ENCODE measurements around the gene TLX2. TPM values are rescaled to one million over a fixed set of nuclear protein-coding genes. Genes with fewer than 3 reads are reported as not detected.

Gene TLX2
- total and polyA plus RNA-seq, 2 experiments from 2014 or later: 0.16 to 0.21 TPM

GRCh38 chr2:74488643-74489481 lies 25.4 kb upstream of the TLX2 start (continued):
- TF ChIP-seq REST (IDR thresholded peaks at IDR 0.05; ENCODE audit: unreplicated experiment) (no peak), POLR2AphosphoS5 (IDR thresholded peaks at IDR 0.05; ENCODE audit: low read depth) (no peak), CREB1 (CRISPR knock-in tag; IDR thresholded peaks at IDR 0.05; ENCODE audit: low read depth) (no peak), EZH2phosphoT487 (IDR thresholded peaks at IDR 0.05; ENCODE audit: unreplicated experiment) (no peak)

GRCh38 chr2:74489906-74490305 lies 24.3 kb upstream of the TLX2 start:
- peaks cover 6% of the 10 kb centered on the region for H3K27me3 Mint-ChIP-seq (ENCODE audit: insufficient read depth, low read depth, poor library complexity)
- Histone ChIP-seq H3K4me3 (no peak overlapping the region), H3K79me2 (replicated peaks; ENCODE audit: insufficient read depth) (no peaks in the 10 kb centered on the region), H3K9me2 (ENCODE audit: insufficient read depth) (no peaks in the 10 kb centered on the region), H3K4me2 (no peak overlapping the region), H3K27ac (ENCODE audit: low read depth) (no peak overlapping the region), H3K36me3 (ENCODE audit: insufficient read depth) (peaks cover 5% of the 10 kb centered on the region; the same call in 1 of the 2 replicates), H3K4me1 (ENCODE audit: insufficient read depth) (no peaks in the 10 kb centered on the region), H2AFZ (no peak overlapping the region), H4K20me1 (replicated peaks; ENCODE audit: insufficient read depth) (no peaks in the 10 kb centered on the region), H3F3A (replicated peaks; ENCODE audit: low read depth) (no peaks in the 10 kb centered on the region), H3K27me3 (ENCODE audit: insufficient read depth) (peaks cover 9% of the 10 kb centered on the region)
- DNase-seq (ENCODE audit: low spot score) (no peak), ATAC-seq (no peak)
- no peaks in the 10 kb centered on the region; the same call in 2 of the 3 replicates for H3K4me1 Mint-ChIP-seq
- no peak overlapping the region for H3K27ac Mint-ChIP-seq
- H3K4me3 Mint-ChIP-seq: no peak overlapping the region
- peaks cover 56% of the 10 kb centered on the region for H3K36me3 Mint-ChIP-seq (ENCODE audit: low read depth)
- no peaks in the 10 kb centered on the region; the same call in 2 of the 3 replicates for H3K9me3 Mint-ChIP-seq
- TF ChIP-seq JUNB (IDR thresholded peaks at IDR 0.05; ENCODE audit: unreplicated experiment): no peak
- TF ChIP-seq CREB1 (CRISPR knock-in tag; IDR thresholded peaks at IDR 0.05; ENCODE audit: low read depth): no peak
- no peak for TF ChIP-seq STAT1 (IDR thresholded peaks at IDR 0.05; ENCODE audit: unreplicated experiment)
- no peak for TF ChIP-seq POLR2AphosphoS5 (IDR thresholded peaks at IDR 0.05; ENCODE audit: low read depth)
- no peak for TF ChIP-seq EZH2 (IDR thresholded peaks at IDR 0.05; ENCODE audit: low read depth, unreplicated experiment)
- no peak for TF ChIP-seq ZNF331 (CRISPR knock-in tag; IDR thresholded peaks at IDR 0.05; ENCODE audit: low read depth)
- TF ChIP-seq EZH2phosphoT487 (IDR thresholded peaks at IDR 0.05; ENCODE audit: unreplicated experiment): no peak
- TF ChIP-seq ETS1 (IDR thresholded peaks at IDR 0.05): no peak
- TF ChIP-seq CTCF (conservative IDR thresholded peaks at IDR 0.05; ENCODE audit: low read depth in 2 of 2): no peak
- no peak for TF ChIP-seq REST (IDR thresholded peaks at IDR 0.05; ENCODE audit: unreplicated experiment)
- TF ChIP-seq NANOG (IDR thresholded peaks at IDR 0.05; ENCODE audit: borderline replicate concordance): no peak
- TF ChIP-seq ZNF114 (CRISPR knock-in tag; IDR thresholded peaks at IDR 0.05): no peak
